Panc1 (cell line): ENCODE results near the gene MCM5.

Experiments
- CTCF ChIP-seq: fragments of 450-650 bp; IDR thresholded peaks from 2 replicates; pipeline ENCODE4 v1.5.1; 2017; ENCODE audit warnings: mild to moderate bottlenecking
- POLR2AphosphoS5 ChIP-seq: IDR thresholded peaks from 2 replicates; pipeline ENCODE4 v1.6.1; 2012; ENCODE audit warnings: mild to moderate bottlenecking, low read depth, low read length, moderate library complexity
- TCF7L2 ChIP-seq: IDR thresholded peaks from 2 replicates; pipeline ENCODE4 v1.6.1; 2011; ENCODE audit warnings: mild to moderate bottlenecking, low read depth, low read length, inconsistent platforms
- TF ChIP-seq, protein P1 (sequence below), 2 experiments: IDR thresholded peaks; 2 replicates each; pipeline ENCODE4 v1.6.1; 2011 to 2012; ENCODE audit warnings: low read depth in 2 of 2, control low read depth in 1 of 2, low read length in 1 of 2, mild to moderate bottlenecking in 1 of 2, moderate library complexity in 1 of 2; ENCODE audit not compliant: insufficient read depth in 1 of 2

- TF ChIP-seq CTCF (no peak), TCF7L2 (no peak), POLR2AphosphoS5 (no peak)
- TF ChIP-seq, protein P1, sequence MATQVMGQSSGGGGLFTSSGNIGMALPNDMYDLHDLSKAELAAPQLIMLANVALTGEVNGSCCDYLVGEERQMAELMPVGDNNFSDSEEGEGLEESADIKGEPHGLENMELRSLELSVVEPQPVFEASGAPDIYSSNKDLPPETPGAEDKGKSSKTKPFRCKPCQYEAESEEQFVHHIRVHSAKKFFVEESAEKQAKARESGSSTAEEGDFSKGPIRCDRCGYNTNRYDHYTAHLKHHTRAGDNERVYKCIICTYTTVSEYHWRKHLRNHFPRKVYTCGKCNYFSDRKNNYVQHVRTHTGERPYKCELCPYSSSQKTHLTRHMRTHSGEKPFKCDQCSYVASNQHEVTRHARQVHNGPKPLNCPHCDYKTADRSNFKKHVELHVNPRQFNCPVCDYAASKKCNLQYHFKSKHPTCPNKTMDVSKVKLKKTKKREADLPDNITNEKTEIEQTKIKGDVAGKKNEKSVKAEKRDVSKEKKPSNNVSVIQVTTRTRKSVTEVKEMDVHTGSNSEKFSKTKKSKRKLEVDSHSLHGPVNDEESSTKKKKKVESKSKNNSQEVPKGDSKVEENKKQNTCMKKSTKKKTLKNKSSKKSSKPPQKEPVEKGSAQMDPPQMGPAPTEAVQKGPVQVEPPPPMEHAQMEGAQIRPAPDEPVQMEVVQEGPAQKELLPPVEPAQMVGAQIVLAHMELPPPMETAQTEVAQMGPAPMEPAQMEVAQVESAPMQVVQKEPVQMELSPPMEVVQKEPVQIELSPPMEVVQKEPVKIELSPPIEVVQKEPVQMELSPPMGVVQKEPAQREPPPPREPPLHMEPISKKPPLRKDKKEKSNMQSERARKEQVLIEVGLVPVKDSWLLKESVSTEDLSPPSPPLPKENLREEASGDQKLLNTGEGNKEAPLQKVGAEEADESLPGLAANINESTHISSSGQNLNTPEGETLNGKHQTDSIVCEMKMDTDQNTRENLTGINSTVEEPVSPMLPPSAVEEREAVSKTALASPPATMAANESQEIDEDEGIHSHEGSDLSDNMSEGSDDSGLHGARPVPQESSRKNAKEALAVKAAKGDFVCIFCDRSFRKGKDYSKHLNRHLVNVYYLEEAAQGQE (IDR thresholded peaks at IDR 0.05; ENCODE audit: insufficient read depth in 1 of 2, low read depth in 2 of 2, low read length in 1 of 2), result no peak
Observed at GRCh38 chr22:35425971-35426800, 26.2 kb downstream of the MCM5 start.
